ENCODE data around the gene SSBP2. TPM values are rescaled to one million over a fixed set of nuclear protein-coding genes. Genes with fewer than 3 reads are reported as not detected.
A peak's percentile ranks its signal among the peaks of the same experiment; 100 is the strongest.

Gene SSBP2
- total RNA-seq, 1 donor: 141 TPM

GRCh38 chr5:81402192-81402930 lies 348.5 kb downstream of the SSBP2 start:
- no peak for DNase-seq (ENCODE audit: low read depth in 2 of 3, low spot score in 2 of 3)

DNA sequence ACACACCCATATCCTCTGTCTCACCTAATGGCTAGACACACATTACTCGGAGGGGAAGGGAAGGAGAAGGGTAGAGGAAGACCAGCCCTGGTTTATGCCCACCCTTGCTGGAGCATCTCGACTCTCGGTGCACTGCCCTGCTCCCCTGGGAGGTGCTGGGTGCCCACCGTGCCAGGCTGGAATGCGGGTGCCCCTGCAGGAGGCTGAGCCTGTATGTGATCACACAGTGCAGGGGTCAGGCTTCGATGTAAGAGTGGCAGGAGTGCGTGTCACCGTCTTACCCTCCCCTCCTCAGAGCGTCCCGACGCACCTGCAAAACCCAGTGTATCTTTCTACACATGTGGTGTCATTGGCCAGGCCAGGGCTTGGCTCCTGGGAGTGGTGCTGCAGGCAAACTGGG lies 349.6 kb downstream of the SSBP2 start:
- no peak for DNase-seq (ENCODE audit: low read depth in 2 of 3, low spot score in 2 of 3)

DNA sequence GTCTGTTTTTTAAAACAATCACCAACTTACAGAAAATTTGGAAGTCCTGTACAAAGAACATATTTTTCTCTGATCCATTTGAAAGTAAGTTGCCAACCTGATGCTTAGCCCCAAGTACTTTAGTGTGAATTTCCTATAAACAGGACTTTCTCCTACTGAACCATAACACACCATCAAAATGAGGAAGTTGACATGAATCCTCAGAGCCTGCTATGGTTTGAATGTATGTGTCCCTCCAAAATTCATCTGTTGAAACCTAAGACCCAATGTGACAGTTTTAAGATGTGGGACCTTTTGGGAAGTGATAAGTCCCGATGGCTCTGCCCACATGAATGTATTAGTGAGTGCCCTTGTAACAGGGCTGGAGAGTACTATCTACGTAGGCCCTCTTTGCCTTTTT lies 350.5 kb downstream of the SSBP2 start:
- peak in 2 of 3 donors; percentile 6 to 62 for DNase-seq (ENCODE audit: low read depth in 2 of 3, low spot score in 2 of 3)

DNA sequence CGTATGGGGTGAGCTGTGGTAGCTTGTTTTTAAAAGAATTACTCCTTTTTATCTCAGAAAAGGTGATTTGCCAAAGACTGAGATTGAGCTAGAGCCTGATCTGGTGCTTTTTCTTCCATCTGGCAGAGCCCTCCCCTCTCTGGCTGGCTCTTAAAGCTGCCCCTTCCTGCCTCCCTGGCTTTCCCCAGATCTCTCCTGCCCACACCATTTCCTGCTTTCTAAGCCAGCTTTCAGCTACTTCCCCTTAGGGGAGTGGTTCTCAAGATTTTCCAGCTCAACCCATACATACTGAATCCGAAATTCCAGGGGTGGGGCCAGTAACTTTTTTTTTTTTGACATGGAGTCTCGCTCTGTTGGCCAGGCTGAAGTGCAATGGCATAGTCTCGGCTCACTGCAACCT lies 352.2 kb downstream of the SSBP2 start:
- no peak for DNase-seq (ENCODE audit: low read depth in 2 of 3, low spot score in 2 of 3)

GRCh38 chr5:81397176-81397575 lies 353.7 kb downstream of the SSBP2 start:
- no peak for DNase-seq (ENCODE audit: low read depth in 2 of 3, low spot score in 2 of 3)

DNA sequence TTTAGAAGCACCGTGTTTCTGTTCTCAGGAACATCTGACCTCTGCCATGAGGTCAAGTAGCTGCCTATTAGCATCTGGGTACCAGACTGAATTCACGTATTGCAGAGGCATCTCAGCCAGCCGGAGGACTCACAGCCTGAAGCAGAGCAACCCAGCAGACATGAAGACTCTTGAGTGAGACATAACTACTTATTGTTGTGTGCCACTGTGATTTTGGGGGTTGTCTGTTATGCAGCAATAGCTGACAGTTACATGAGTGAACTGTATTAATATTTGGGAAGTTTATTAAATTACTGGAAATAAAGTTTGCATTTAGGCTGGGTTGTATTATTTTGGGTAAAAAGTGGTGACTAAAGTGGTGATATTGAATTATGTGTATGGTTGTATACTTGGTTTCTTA lies 355.6 kb downstream of the SSBP2 start:
- DNase-seq (ENCODE audit: low read depth in 2 of 3, low spot score in 2 of 3): no peak

GRCh38 chr5:81393783-81394718 lies 356.8 kb downstream of the SSBP2 start, which contains the start of gene ACOT12:
Gene ACOT12 (minus strand): TSS chr5:81394134. CDS start chr5:81394114, 20 bp downstream.
- peak in 2 of 3 donors; percentile 14 to 25 for DNase-seq (ENCODE audit: low read depth in 2 of 3, low spot score in 2 of 3)

- no peak for DNase-seq (ENCODE audit: low read depth in 2 of 3, low spot score in 2 of 3)
Observed at GRCh38 chr5:81393430-81393782, 357.5 kb downstream of the SSBP2 start.

DNA sequence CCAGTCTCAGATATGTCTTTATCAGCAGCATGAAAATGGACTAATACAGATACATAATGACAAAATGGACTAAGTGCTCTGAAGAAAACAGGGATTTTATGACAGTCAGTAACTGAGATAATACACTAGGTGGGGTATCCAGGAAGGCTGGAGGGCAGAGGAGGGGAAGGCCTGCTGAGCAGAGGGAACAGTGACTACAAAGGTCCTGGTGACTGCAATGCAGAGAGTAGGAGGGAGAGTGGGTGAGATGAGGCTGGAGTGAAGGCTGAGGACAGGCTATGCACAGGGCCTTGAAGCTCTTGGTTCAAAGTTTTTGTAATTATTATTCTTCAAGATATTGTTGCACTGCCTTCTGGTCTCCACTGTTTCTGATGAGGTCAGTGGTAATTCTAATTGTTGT lies 361.9 kb downstream of the SSBP2 start:
- no peak for DNase-seq (ENCODE audit: low read depth in 2 of 3, low spot score in 2 of 3)

- DNase-seq (ENCODE audit: low read depth in 2 of 3, low spot score in 2 of 3): no peak
Observed at GRCh38 chr5:81388169-81388568, 362.7 kb downstream of the SSBP2 start.

GRCh38 chr5:81383867-81384266 lies 367.0 kb downstream of the SSBP2 start:
- DNase-seq (ENCODE audit: low read depth in 2 of 3, low spot score in 2 of 3): no peak

- no peak for DNase-seq (ENCODE audit: low read depth in 2 of 3, low spot score in 2 of 3)
Observed at GRCh38 chr5:81371354-81371876, 379.5 kb downstream of the SSBP2 start.

- DNase-seq (ENCODE audit: low read depth in 2 of 3, low spot score in 2 of 3): no peak
Observed at GRCh38 chr5:81370912-81371311, 380.0 kb downstream of the SSBP2 start.

- no peak for DNase-seq (ENCODE audit: low read depth in 2 of 3, low spot score in 2 of 3)
Observed at GRCh38 chr5:81365541-81365940, 385.4 kb downstream of the SSBP2 start.

DNA sequence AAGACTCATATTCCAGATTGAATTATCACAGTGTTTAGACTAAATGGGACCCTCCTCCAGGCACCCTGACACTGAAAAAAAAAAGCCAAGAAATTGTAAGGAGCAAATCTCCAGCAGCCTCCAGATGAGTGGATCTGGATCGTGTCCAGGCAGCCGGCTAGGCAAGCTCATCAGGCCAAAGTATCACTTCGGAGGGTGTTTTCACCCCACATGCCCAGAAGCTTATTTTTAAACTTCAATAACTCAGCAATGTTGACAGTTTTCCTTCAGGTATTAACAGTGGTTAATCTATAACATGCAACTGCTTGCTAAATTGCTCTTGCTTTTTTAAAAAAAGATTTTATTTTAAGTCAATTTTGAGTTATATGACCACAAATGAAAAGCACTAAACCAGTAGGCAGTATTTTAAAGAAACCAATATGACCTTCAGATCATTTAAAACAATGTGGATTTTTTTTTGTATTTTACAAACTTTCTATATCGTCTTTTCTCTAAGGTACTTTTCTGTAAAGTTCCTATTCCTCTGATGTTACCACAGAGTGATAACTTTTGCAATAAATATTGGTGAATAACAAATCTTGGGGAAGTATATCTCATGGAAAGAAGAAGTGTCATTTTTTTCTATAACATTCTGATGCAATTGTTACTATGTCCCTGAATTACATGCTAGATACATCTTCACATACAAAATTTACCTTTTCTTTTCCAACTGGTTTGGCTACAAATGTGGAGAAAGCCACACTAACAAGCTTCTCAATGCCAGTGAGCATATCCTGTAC lies 387.6 kb downstream of the SSBP2 start:
- no peak for DNase-seq (ENCODE audit: low read depth in 2 of 3, low spot score in 2 of 3)

Other genes with a start within 250 kb of the SSBP2 start
- gene ATG10, start 220.9 kb upstream of the SSBP2 start, total RNA-seq: 8.6 TPM